ENCODE data around the gene KDM6B. TPM values are rescaled to one million over a fixed set of nuclear protein-coding genes. Genes with fewer than 3 reads are reported as not detected.

The KDM6B gene
- polyA plus RNA-seq, 1 donor: 15.4 TPM

DNA sequence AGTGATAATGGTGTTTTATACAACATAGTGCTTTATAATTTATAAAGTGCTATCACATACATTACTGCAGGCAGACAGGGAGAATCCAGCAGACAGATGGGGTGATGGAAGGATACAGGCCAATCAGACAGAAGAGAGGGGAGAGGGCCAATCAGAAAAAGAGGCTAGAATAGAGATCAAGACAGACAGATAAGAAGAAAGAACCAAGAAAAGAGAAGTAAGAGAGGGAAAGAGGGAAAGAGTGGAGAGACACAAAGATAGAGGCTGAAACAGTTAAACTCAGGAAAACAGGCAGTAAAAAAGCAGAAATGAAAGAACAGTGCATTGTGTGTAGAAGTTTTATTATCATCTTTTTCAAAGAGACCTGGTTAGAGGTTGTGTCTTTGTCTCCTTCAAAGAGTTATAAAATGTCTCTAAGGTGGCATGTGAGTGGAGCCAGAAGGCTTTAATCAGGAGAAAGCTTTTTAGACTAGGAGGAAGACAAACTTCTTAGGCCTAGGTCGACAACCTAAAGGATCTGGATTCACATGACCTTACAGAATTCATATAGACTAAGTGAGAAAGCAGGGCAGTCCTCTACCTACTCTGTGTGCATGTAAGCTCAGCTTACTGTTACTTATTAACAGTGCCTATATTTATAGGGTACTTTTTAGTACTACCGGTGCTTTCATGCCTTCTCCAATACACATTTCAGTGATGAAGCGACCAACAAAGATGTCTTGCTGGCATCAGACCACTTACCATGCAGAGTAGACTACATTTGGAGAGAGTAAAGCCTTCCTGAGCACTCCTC, 46.3 kb downstream of the KDM6B start:
- no peak for DNase-seq (ENCODE audit: low read depth)

DNA sequence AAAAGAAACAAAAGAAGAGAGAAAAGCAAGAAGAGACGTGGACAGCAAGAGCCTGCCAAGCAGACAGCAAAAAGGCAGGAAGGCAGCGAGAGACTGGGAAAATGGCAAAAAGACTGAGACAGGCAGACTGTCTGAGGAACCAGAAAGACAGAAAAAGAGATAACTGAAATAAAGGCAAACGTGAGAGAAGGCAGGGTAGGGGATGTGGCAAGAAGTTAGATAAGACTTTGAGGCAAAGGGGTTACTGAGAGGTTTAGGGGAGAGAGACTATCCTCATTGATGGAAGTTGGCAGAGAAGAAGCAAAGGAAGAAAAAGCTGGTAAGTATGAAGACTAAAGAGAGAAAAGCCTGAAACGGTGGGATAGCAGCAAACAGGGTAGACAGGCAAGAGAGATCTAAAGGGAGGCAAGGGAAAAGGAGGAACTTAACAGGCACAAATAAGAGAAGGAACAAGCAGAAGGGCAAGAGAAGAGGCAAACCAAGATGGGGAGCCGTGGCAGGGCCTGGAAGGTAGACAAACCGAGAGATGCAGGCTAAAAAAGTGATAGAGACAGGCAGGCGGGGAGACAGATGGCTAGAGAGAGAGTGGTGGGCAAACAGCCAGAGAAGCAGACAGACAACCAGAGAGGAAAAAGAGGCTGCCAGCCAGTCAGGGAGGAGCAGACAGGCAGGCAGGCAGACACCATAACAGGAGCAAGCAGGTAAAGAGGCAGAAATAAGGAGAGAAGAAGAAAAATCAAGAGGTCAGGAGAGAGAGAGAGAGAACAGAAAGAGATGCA, 47.4 kb downstream of the KDM6B start:
- DNase-seq (ENCODE audit: low read depth): no peak

DNA sequence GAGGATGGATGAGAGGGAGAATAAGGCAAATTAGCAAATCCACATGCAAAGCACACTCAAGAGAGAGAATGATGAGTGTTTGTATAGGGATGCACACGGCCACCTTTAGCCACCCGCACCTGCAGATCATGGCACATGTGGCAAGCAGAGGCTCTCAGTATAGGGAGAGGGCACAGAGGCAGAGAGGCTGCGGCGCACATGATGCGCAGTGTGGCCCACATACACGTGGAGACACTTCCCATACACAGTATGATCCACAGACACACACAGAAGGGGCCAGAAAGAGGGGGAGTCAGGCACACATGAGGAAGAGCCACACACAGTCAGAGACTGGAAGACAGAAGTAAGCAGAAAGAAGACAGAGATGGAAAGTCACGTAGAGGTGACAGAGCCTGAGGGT, 48.1 kb downstream of the KDM6B start:
- DNase-seq (ENCODE audit: low read depth): no peak

DNA sequence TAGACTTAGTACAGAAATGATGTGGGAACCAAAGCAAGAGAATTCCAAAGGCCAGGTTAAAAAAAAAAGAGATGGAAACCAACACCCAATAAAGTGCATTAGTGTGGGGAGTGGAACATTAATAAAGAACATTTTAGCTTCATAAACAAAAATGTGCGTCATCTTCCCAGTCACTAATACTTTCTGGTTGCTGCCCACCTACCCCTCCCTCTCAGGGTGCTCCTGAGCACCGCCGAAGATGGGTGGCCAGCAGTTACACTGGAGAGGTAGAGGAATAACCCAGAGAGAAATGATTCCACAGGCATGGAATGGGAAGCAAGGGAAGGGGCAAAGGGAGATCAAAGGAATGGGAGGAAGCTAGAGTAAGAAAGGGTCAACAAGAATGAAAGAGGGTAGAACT, 48.6 kb downstream of the KDM6B start:
- DNase-seq (ENCODE audit: low read depth): no peak

Other genes with a start within 250 kb of the KDM6B start
- 1.7 TPM for gene SOX15, start 244.1 kb upstream of the KDM6B start, polyA plus RNA-seq (ENCODE audit: insufficient read length)
- gene FXR2, start 219.3 kb upstream of the KDM6B start, polyA plus RNA-seq (ENCODE audit: insufficient read length): 38.5 TPM
- gene SAT2, start 206.4 kb upstream of the KDM6B start, polyA plus RNA-seq (ENCODE audit: insufficient read length): 61.7 TPM
- 0.51 TPM for gene SHBG, start 204.1 kb upstream of the KDM6B start, polyA plus RNA-seq (ENCODE audit: insufficient read length)
- gene ATP1B2, start 183.3 kb upstream of the KDM6B start, polyA plus RNA-seq (ENCODE audit: insufficient read length): 33.9 TPM
- 32.3 TPM for gene TP53, start 146.7 kb upstream of the KDM6B start, polyA plus RNA-seq (ENCODE audit: insufficient read length)
- gene WRAP53, start 145.7 kb upstream of the KDM6B start, polyA plus RNA-seq (ENCODE audit: insufficient read length): 6.6 TPM
- gene EFNB3, start 129.0 kb upstream of the KDM6B start, polyA plus RNA-seq (ENCODE audit: insufficient read length): 4.4 TPM
- gene DNAH2, start 116.5 kb upstream of the KDM6B start, polyA plus RNA-seq (ENCODE audit: insufficient read length): 4.3 TPM
- gene TMEM88, start 20.8 kb downstream of the KDM6B start, polyA plus RNA-seq (ENCODE audit: insufficient read length): 23.0 TPM
- 54.2 TPM for gene NAA38, start 23.3 kb downstream of the KDM6B start, polyA plus RNA-seq (ENCODE audit: insufficient read length)
- gene CYB5D1, start 23.8 kb downstream of the KDM6B start, polyA plus RNA-seq (ENCODE audit: insufficient read length): 7.2 TPM
- gene CHD3, start 54.6 kb downstream of the KDM6B start, polyA plus RNA-seq (ENCODE audit: insufficient read length): 66.1 TPM
- 2.5 TPM for gene RNF227, start 82.1 kb downstream of the KDM6B start, polyA plus RNA-seq (ENCODE audit: insufficient read length)
- gene KCNAB3, start 95.6 kb downstream of the KDM6B start, polyA plus RNA-seq (ENCODE audit: insufficient read length): 4.6 TPM
- gene TRAPPC1, start 97.7 kb downstream of the KDM6B start, polyA plus RNA-seq (ENCODE audit: insufficient read length): 86.8 TPM
- gene CNTROB, start 98.0 kb downstream of the KDM6B start, polyA plus RNA-seq (ENCODE audit: insufficient read length): 31.0 TPM
- gene GUCY2D, start 168.4 kb downstream of the KDM6B start, polyA plus RNA-seq (ENCODE audit: insufficient read length): not detected
- gene ALOX15B, start 204.8 kb downstream of the KDM6B start, polyA plus RNA-seq (ENCODE audit: insufficient read length): 0.59 TPM

Data from forelimb muscle (tissue), 1 donor.